Measurements from ENCODE around the gene GPR137B.

The GPR137B gene

DNA sequence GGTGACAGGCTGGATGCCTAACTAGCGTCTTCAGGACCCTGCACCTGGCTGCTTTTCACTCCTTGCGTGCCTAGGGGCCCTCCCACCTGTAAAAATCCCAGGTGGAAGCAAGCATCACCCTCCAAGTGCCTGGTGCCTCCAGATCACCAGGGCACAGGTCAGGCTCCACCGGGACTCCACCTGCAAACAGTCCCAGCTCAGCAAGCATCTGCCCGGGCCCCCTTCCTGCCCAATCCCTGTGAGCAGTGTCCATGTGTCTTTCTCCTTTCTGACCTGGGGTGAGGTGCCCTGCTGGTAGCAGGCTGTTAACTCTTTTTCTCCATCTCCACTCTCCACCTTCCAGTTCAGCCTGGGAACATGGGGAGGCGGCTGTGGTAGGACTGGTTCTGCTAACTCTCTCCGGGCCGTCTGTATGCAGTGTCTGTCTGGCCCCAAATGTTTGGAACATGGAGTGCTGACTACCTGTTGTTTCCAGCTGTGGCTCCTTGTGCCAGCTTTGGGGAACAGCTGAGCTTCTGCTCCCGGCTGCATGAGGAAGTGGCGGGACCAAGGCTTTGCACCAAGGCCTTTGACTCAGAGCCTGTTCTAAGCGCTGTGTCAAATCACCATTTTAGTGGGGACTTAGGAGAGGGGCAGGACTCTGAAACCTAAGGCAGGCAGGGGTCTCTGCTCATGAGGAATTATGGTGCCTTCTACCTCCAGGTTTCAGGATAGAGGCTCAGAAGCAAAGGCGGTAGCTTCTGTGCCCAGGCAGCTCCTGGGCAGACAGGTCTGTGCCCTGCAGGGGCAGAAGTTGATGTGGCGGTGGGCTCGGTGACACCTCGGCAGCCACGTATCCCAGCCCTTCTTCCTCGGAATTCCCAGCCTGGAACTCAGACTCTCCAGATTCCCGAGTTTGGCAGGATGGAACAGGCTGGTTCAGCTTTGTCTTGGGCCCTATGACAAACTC lies 5.5 kb downstream of the GPR137B start (continued):
- TF ChIP-seq SETDB1 (IDR thresholded peaks at IDR 0.05; ENCODE audit: insufficient read length, low read length) = no peak

DNA sequence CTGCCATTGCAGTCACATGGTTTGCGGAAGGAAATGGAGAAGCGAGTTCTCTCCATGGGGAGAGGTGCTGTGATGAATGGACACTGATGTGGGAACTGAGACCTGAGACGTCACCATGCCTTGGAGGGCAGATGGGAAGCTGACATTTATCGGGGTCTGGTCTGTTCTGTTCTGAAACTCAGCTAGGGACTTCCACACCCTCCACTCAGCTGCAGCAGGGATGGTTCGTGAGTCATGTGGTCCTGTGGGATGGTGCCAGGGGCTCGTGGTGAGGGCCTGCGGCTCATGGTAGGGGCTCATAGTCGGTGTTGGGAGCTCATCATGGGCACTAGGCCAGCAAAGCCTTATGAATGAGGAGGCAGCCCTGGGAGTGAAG lies 6.1 kb downstream of the GPR137B start:
- H3K36me3 ChIP-seq (ENCODE audit: control insufficient read depth in 2 of 2, insufficient read depth in 1 of 2, low read length in 2 of 2) = peaks cover 6 to 9% of the 10 kb centered on the region in 2 experiments; a peak in 2 of 3 replicates
- no peak overlapping the region for H3K4me3 ChIP-seq (ENCODE audit: low read depth, low read length)
- no peaks in the 10 kb centered on the region for H3K9me3 ChIP-seq (ENCODE audit: control insufficient read depth, insufficient read depth, low read depth, low read length)
- TF ChIP-seq, protein P1, sequence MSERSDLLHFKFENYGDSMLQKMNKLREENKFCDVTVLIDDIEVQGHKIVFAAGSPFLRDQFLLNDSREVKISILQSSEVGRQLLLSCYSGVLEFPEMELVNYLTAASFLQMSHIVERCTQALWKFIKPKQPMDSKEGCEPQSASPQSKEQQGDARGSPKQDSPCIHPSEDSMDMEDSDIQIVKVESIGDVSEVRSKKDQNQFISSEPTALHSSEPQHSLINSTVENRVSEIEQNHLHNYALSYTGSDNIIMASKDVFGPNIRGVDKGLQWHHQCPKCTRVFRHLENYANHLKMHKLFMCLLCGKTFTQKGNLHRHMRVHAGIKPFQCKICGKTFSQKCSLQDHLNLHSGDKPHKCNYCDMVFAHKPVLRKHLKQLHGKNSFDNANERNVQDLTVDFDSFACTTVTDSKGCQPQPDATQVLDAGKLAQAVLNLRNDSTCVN (tag by site-specific recombination; optimal IDR thresholded peaks at IDR 0.05) = no peak
- TF ChIP-seq ZIC2 (tag by site-specific recombination; IDR thresholded peaks at IDR 0.05) = peak; percentile 51; the same call in 1 of the 2 replicates
- TF ChIP-seq ZBTB48 (tag by site-specific recombination; IDR thresholded peaks at IDR 0.05) = peak; percentile 27; the same call in 1 of the 2 replicates
- peaks cover 4% of the 10 kb centered on the region for H3K4me1 ChIP-seq (ENCODE audit: control insufficient read depth, insufficient read depth, low read length)
- CTCF ChIA-PET = interaction anchor here (0.7 kb wide), 1 partner anchor 1294 kb away, joined by 3 read pairs; no protein-coding TSS in a partner anchor
- no peak overlapping the region for H3K27ac ChIP-seq (ENCODE audit: extremely low read depth, low read depth, low read length)
- POLR2A ChIA-PET = no interaction called here

DNA sequence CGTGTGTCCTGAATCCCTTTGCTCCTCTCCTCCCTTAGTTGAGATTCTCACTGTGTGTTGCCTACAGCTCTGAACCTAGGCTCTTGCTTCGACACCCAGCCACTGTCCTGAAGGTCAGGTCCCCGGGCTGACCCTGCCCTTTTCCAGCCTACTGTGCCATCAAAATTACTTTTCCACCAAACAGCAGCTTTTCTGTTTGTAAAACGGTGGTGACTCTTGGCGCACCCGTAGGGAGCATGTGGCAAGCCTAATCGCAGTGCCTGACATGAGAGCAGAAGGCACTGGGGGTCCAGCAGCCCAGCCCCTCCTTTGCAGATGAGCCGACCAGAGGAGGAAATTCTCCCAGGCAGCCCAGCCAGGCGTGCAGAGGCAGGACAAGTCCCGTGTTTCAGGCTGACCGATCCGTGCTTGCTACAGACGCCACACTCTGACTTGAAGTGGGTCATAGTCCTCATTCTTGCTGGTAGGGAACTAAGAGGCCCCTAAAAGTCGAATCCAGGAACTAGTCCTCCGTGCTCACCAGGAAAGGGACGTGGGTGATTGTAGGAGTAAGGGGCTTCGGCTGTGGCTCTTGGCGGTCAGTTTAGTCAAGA lies 6.8 kb downstream of the GPR137B start:
- Histone ChIP-seq H3K27ac (ENCODE audit: extremely low read depth, low read depth, low read length) (no peak overlapping the region), H3K4me1 (ENCODE audit: control insufficient read depth, insufficient read depth, low read length) (no peaks in the 10 kb centered on the region), H3K4me3 (ENCODE audit: low read depth, low read length) (no peak overlapping the region), H3K36me3 (ENCODE audit: control insufficient read depth in 2 of 2, insufficient read depth in 1 of 2, low read length in 2 of 2) (peaks cover 6 to 9% of the 10 kb centered on the region in 2 experiments; a peak in 2 of 3 replicates), H3K9me3 (ENCODE audit: control insufficient read depth, insufficient read depth, low read depth, low read length) (no peaks in the 10 kb centered on the region)
- ChIA-PET CTCF (no interaction called here), POLR2A (no interaction called here)
- TF ChIP-seq ZNF146 (tag by site-specific recombination; IDR thresholded peaks at IDR 0.05) = no peak
- TF ChIP-seq, protein P2, sequence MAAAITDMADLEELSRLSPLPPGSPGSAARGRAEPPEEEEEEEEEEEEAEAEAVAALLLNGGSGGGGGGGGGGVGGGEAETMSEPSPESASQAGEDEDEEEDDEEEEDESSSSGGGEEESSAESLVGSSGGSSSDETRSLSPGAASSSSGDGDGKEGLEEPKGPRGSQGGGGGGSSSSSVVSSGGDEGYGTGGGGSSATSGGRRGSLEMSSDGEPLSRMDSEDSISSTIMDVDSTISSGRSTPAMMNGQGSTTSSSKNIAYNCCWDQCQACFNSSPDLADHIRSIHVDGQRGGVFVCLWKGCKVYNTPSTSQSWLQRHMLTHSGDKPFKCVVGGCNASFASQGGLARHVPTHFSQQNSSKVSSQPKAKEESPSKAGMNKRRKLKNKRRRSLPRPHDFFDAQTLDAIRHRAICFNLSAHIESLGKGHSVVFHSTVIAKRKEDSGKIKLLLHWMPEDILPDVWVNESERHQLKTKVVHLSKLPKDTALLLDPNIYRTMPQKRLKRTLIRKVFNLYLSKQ (tag by site-specific recombination; IDR thresholded peaks at IDR 0.05; ENCODE audit: borderline replicate concordance) = no peak
- TF ChIP-seq, protein P3, sequence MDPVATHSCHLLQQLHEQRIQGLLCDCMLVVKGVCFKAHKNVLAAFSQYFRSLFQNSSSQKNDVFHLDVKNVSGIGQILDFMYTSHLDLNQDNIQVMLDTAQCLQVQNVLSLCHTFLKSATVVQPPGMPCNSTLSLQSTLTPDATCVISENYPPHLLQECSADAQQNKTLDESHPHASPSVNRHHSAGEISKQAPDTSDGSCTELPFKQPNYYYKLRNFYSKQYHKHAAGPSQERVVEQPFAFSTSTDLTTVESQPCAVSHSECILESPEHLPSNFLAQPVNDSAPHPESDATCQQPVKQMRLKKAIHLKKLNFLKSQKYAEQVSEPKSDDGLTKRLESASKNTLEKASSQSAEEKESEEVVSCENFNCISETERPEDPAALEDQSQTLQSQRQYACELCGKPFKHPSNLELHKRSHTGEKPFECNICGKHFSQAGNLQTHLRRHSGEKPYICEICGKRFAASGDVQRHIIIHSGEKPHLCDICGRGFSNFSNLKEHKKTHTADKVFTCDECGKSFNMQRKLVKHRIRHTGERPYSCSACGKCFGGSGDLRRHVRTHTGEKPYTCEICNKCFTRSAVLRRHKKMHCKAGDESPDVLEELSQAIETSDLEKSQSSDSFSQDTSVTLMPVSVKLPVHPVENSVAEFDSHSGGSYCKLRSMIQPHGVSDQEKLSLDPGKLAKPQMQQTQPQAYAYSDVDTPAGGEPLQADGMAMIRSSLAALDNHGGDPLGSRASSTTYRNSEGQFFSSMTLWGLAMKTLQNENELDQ (tag by site-specific recombination; IDR thresholded peaks at IDR 0.05; ENCODE audit: low read depth) = no peak
- no peak for TF ChIP-seq ZNF266 (tag by site-specific recombination; IDR thresholded peaks at IDR 0.05; ENCODE audit: low read depth)
- TF ChIP-seq SCRT1 (tag by site-specific recombination; IDR thresholded peaks at IDR 0.05; ENCODE audit: borderline replicate concordance) = no peak
- TF ChIP-seq, protein P4, sequence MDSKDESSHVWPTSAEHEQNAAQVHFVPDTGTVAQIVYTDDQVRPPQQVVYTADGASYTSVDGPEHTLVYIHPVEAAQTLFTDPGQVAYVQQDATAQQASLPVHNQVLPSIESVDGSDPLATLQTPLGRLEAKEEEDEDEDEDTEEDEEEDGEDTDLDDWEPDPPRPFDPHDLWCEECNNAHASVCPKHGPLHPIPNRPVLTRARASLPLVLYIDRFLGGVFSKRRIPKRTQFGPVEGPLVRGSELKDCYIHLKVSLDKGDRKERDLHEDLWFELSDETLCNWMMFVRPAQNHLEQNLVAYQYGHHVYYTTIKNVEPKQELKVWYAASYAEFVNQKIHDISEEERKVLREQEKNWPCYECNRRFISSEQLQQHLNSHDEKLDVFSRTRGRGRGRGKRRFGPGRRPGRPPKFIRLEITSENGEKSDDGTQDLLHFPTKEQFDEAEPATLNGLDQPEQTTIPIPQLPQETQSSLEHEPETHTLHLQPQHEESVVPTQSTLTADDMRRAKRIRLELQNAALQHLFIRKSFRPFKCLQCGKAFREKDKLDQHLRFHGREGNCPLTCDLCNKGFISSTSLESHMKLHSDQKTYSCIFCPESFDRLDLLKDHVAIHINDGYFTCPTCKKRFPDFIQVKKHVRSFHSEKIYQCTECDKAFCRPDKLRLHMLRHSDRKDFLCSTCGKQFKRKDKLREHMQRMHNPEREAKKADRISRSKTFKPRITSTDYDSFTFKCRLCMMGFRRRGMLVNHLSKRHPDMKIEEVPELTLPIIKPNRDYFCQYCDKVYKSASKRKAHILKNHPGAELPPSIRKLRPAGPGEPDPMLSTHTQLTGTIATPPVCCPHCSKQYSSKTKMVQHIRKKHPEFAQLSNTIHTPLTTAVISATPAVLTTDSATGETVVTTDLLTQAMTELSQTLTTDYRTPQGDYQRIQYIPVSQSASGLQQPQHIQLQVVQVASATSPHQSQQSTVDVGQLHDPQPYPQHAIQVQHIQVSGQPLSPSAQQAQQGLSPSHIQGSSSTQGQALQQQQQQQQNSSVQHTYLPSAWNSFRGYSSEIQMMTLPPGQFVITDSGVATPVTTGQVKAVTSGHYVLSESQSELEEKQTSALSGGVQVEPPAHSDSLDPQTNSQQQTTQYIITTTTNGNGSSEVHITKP (tag by site-specific recombination; IDR thresholded peaks at IDR 0.05) = no peak
- no peak for TF ChIP-seq ZNF514 (tag by site-specific recombination; IDR thresholded peaks at IDR 0.05)
- no peak for TF ChIP-seq SETDB1 (IDR thresholded peaks at IDR 0.05; ENCODE audit: insufficient read length, low read length)
- TF ChIP-seq, protein P5, sequence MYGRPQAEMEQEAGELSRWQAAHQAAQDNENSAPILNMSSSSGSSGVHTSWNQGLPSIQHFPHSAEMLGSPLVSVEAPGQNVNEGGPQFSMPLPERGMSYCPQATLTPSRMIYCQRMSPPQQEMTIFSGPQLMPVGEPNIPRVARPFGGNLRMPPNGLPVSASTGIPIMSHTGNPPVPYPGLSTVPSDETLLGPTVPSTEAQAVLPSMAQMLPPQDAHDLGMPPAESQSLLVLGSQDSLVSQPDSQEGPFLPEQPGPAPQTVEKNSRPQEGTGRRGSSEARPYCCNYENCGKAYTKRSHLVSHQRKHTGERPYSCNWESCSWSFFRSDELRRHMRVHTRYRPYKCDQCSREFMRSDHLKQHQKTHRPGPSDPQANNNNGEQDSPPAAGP (tag by site-specific recombination; IDR thresholded peaks at IDR 0.05) = no peak
- no peak for TF ChIP-seq ZNF660 (tag by site-specific recombination; IDR thresholded peaks at IDR 0.05)
- no peak for TF ChIP-seq ZNF121 (tag by site-specific recombination; IDR thresholded peaks at IDR 0.05)
- no peak for TF ChIP-seq SP7 (tag by site-specific recombination; IDR thresholded peaks at IDR 0.05)
- TF ChIP-seq ZNF19 (tag by site-specific recombination; IDR thresholded peaks at IDR 0.05; ENCODE audit: low read depth) = no peak
- TF ChIP-seq ZNF2 (tag by site-specific recombination; IDR thresholded peaks at IDR 0.05) = no peak
- TF ChIP-seq ZNF624 (tag by site-specific recombination; IDR thresholded peaks at IDR 0.05) = no peak
- TF ChIP-seq ZFP3 (tag by site-specific recombination; IDR thresholded peaks at IDR 0.05; ENCODE audit: low read depth) = no peak
